IMR-90 (cell line): ENCODE measurements around the gene KRTAP4-8. TPM values are rescaled to one million over a fixed set of nuclear protein-coding genes. Genes with fewer than 3 reads are reported as not detected.

ENCODE experiments used
- ATAC-seq: fragments of 200-7000 bp; cut with Tn5 transposase; 2 replicates; pipeline ENCODE4 v1.9.1; 2020; ENCODE audit warnings: low read depth, mild to moderate bottlenecking, moderate library complexity
- BruUV-seq: library from RNA; stranded (reverse); fragments of 400-500 nt; replicated peaks from 2 replicates; lab custom pipeline; 2021; lab: Mats Ljungman, UMichigan
- CTCF ChIA-PET: fragments of 300-600 bp; formaldehyde crosslinking; extraction: SDS; loops from one replicate; lab custom pipeline; 2021; ENCODE audit warnings: antibody characterized with exemption; lab: Yijun Ruan, JAX
- POLR2A ChIA-PET: fragments of 300-600 bp; sonication (Branson Sonifier 250); formaldehyde crosslinking; loops from one replicate; lab custom pipeline; 2022; ENCODE audit warnings: antibody characterized with exemption; ENCODE audit not compliant: unreplicated experiment; lab: Charles Lee
- DNase-seq: peaks from one replicate; pipeline ENCODE4 v3.0.0; 2013
- H2AFZ ChIP-seq: replicated peaks from 2 replicates; pipeline ENCODE3; 2013; ENCODE audit warnings: low read length, mild to moderate bottlenecking; ENCODE audit not compliant: poor library complexity
- H2AK5ac ChIP-seq: 2 replicates; pipeline ENCODE4 v1.6.1; 2013; ENCODE audit warnings: low read depth, low read length, inconsistent platforms
- H2AK9ac ChIP-seq: replicated peaks from 2 replicates; pipeline ENCODE3; 2013; ENCODE audit warnings: mild to moderate bottlenecking, low read depth, low read length, moderate library complexity; ENCODE audit not compliant: poor library complexity
- H2BK120ac ChIP-seq: 2 replicates; pipeline ENCODE4 v1.6.1; 2013; ENCODE audit warnings: low read depth, low read length, inconsistent platforms
- H2BK15ac ChIP-seq: 3 replicates; pipeline ENCODE4 v1.6.1; 2013; ENCODE audit warnings: low read depth, low read length, inconsistent platforms
- H2BK20ac ChIP-seq: 2 replicates; pipeline ENCODE4 v1.6.1; 2013; ENCODE audit warnings: low read depth, mild to moderate bottlenecking, inconsistent platforms, low read length, moderate library complexity
- H2BK5ac ChIP-seq: 2 replicates; pipeline ENCODE4 v1.6.1; 2013; ENCODE audit warnings: mild to moderate bottlenecking, low read depth, low read length, inconsistent platforms; ENCODE audit not compliant: poor library complexity, severe bottlenecking
- H3K14ac ChIP-seq: replicated peaks from 2 replicates; pipeline ENCODE4 v1.6.1; 2013; ENCODE audit warnings: low read depth, low read length, inconsistent platforms
- H3K18ac ChIP-seq: 2 replicates; pipeline ENCODE4 v1.6.1; 2013; ENCODE audit warnings: low read depth, low read length, control low read depth
- H3K23ac ChIP-seq: 2 replicates; pipeline ENCODE4 v1.6.1; 2013; ENCODE audit warnings: low read depth, low read length, inconsistent platforms
- H3K27ac ChIP-seq: 2 replicates; pipeline ENCODE4 v1.5.1; 2013; ENCODE audit warnings: mild to moderate bottlenecking, control low read depth, low read length; ENCODE audit not compliant: insufficient read depth
- H3K27me3 ChIP-seq: 2 replicates; pipeline ENCODE4 v1.6.1; 2013; ENCODE audit warnings: low read length; ENCODE audit not compliant: control insufficient read depth, insufficient read depth
- H3K36me3 ChIP-seq: 2 replicates; pipeline ENCODE4 v1.6.1; 2013; ENCODE audit warnings: low read length, mixed read lengths; ENCODE audit not compliant: control insufficient read depth, insufficient read depth
- H3K4ac ChIP-seq: 2 replicates; pipeline ENCODE4 v1.6.1; 2013; ENCODE audit warnings: low read depth, low read length, inconsistent platforms
- H3K4me1 ChIP-seq: 2 replicates; pipeline ENCODE4 v1.6.1; 2013; ENCODE audit warnings: low read length, mixed read lengths; ENCODE audit not compliant: control insufficient read depth, insufficient read depth
- H3K4me2 ChIP-seq: 2 replicates; pipeline ENCODE4 v1.6.1; 2013; ENCODE audit warnings: low read depth, mild to moderate bottlenecking, control low read depth, low read length, moderate library complexity
- H3K4me3 ChIP-seq: 2 replicates; pipeline ENCODE4 v1.5.1; 2013; ENCODE audit warnings: low read depth, mild to moderate bottlenecking, control low read depth, low read length, moderate library complexity; ENCODE audit not compliant: insufficient read depth
- H3K56ac ChIP-seq: 2 replicates; pipeline ENCODE4 v1.6.1; 2013; ENCODE audit warnings: low read length, inconsistent platforms; ENCODE audit not compliant: insufficient read depth; ENCODE audit errors: extremely low read depth
- H3K79me1 ChIP-seq, 2 experiments: 2 replicates each; pipeline ENCODE4 v1.6.1; 2013; ENCODE audit warnings: low read length in 2 of 2, inconsistent platforms in 1 of 2, low read depth in 1 of 2
- H3K9ac ChIP-seq: 2 replicates; pipeline ENCODE4 v1.6.1; 2013; ENCODE audit warnings: low read depth, low read length, control low read depth
- H3K9me1 ChIP-seq: 2 replicates; pipeline ENCODE4 v1.6.1; 2013; ENCODE audit warnings: low read length, inconsistent platforms; ENCODE audit not compliant: insufficient read depth
- H3K9me3 ChIP-seq: 2 replicates; pipeline ENCODE4 v1.6.1; 2013; ENCODE audit warnings: low read length; ENCODE audit not compliant: control insufficient read depth, insufficient read depth
- H4K20me1 ChIP-seq: 2 replicates; pipeline ENCODE4 v1.6.1; 2013; ENCODE audit warnings: low read length, inconsistent platforms; ENCODE audit not compliant: insufficient read depth
- H4K5ac ChIP-seq: 2 replicates; pipeline ENCODE4 v1.6.1; 2013; ENCODE audit warnings: mild to moderate bottlenecking, low read depth, low read length, control low read depth
- H4K8ac ChIP-seq, 2 experiments: 2 replicates each; pipeline ENCODE4 v1.6.1; 2013; ENCODE audit warnings: low read depth in 2 of 2, low read length in 2 of 2, control low read depth in 1 of 2, inconsistent platforms in 1 of 2
- H4K91ac ChIP-seq: 2 replicates; pipeline ENCODE4 v1.6.1; 2013; ENCODE audit warnings: low read depth, low read length, inconsistent platforms; ENCODE audit not compliant: insufficient read depth
- CTCF ChIP-seq: conservative IDR thresholded peaks from 2 replicates; pipeline ENCODE4 v1.5.1; 2012; ENCODE audit warnings: mild to moderate bottlenecking, low read depth, low read length, improper control_type of control experiment
- MAFK ChIP-seq: IDR thresholded peaks from 2 replicates; pipeline ENCODE4 v1.6.1; 2012; ENCODE audit warnings: low read depth, low read length, improper control_type of control experiment
- NFE2L2 ChIP-seq: fragments of 150-350 bp; IDR thresholded peaks from 2 replicates; pipeline ENCODE4 v1.6.1; 2016; ENCODE audit warnings: low read depth, mild to moderate bottlenecking, low read length
- SMC3 ChIP-seq: fragments of 150-350 bp; IDR thresholded peaks from 2 replicates; pipeline ENCODE4 v1.6.1; 2016; ENCODE audit warnings: low read depth, mild to moderate bottlenecking, antibody characterized with exemption, low read length, moderate library complexity
- WGBS, 2 experiments: methylation state at CpG; one replicate each; pipeline versions ENCODE4 v1.1.5 to v1.1.7; 2013; ENCODE audit warnings: missing lambda C conversion rate in 2 of 2; ENCODE audit not compliant: insufficient read length in 1 of 2; ENCODE audit errors: extremely low coverage in 2 of 2; 5-methylcytosine and 5-hydroxymethylcytosine counted together
- dilution Hi-C: fragments of 300-500 bp; cut with HindIII; formaldehyde crosslinking; loops from one replicate; pipeline ENCODE4 v1.14.3; 2018; ENCODE audit warnings: low sequenced_read_pairs; ENCODE audit not compliant: unreplicated experiment
- in situ Hi-C: fragments of 300-500 bp; cut with MboI; formaldehyde crosslinking; loops from 3 replicates; pipeline ENCODE4 v1.14.3; 2019; ENCODE audit warnings: low sequenced_read_pairs, inconsistent platforms, mixed read lengths
- intact Hi-C: fragments of 100-400 bp; cut with micrococcal nuclease; formaldehyde crosslinking; loops from 2 replicates; pipeline ENCODE4 v1.10.0; 2022
- polyA plus RNA-seq, 3 experiments: library from polyadenylated mRNA; depleted of rRNA; stranded (reverse); fragments of >200 nt; gene quantifications; 2 replicates each; pipeline ENCODE4 v1.2.3, GENCODE V29; 2012; ENCODE audit warnings: low replicate concordance in 1 of 3
- total RNA-seq: library from RNA; depleted of rRNA; stranded (reverse); fragments of >200 nt; gene quantifications from 2 replicates; pipeline ENCODE4 v1.2.3, GENCODE V29; 2012

The KRTAP4-8 gene
- total and polyA plus RNA-seq, 2 of the 4 experiments (the other 2 are of a cell fraction): not detected

DNA sequence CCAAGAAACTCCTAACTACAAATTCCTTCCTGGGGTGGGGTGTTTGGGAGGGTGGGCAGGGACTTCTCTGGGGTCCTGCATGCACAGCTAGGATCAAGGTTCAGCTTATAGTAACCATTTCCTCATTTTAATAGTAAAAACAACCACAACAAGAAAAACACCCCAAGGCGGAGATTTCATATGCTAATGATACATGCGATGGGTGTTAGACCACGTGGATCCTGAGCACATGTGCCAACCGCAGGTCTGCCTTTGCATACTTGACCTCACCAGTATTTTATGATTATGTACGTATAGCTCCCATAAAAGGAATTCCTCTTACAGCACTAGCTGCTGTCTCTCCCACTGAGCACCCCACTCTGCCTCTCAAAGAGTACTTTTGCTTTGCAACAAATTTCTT, 18.4 kb upstream of the KRTAP4-8 start:
- WGBS, 2 experiments: 100% methylated on average over 1 of the region's 5 CpGs; no CpG with 5 or more reads in 1 of the 2 experiments
- Histone ChIP-seq H3K9ac (no peak overlapping the region), H4K20me1 (no peaks in the 10 kb centered on the region), H3K79me1 (no peaks in the 10 kb centered on the region), H3K9me1 (no peaks in the 10 kb centered on the region; the same call in 1 of the 2 replicates), H3K14ac (no peak overlapping the region; the same call in 1 of the 2 replicates), H4K5ac (no peak overlapping the region), H2BK5ac (no peak overlapping the region), H3K36me3 (no peaks in the 10 kb centered on the region), H3K9me3 (no peaks in the 10 kb centered on the region), H2BK15ac (no peak overlapping the region), H3K27me3 (no peaks in the 10 kb centered on the region), H4K91ac (peak overlapping the region; percentile 18; the same call in 1 of the 2 replicates), H3K4me1 (no peaks in the 10 kb centered on the region), H2AK9ac (no peak overlapping the region), H4K8ac (no peak overlapping the region; a peak in 1 of 4 replicates), H2BK20ac (peak overlapping the region; percentile 34; the same call in 1 of the 2 replicates), H3K27ac (no peak overlapping the region), H3K4me2 (no peak overlapping the region), H3K4ac (no peak overlapping the region), H3K18ac (peak overlapping the region; percentile 45; the same call in 1 of the 2 replicates), H2AFZ (no peak overlapping the region), H2BK120ac (no peak overlapping the region), H3K56ac (no peak overlapping the region), H2AK5ac (no peak overlapping the region), H3K4me3 (no peak overlapping the region), H3K23ac (no peak overlapping the region)
- in situ Hi-C loops (no loop called here), intact Hi-C loops (no loop called here), dilution Hi-C loops (no loop called here)
- ChIA-PET CTCF (interaction anchor here (0.6 kb wide), 1 partner anchor 108 kb away, joined by 3 read pairs; no protein-coding TSS in a partner anchor), POLR2A (no interaction called here)
- TF ChIP-seq CTCF (no peak), SMC3 (no peak), NFE2L2 (no peak), MAFK (no peak)
- ATAC-seq (no peak), DNase-seq (no peak)
- no TSS peak for BruUV-seq
